ENCODE measurements around the gene RASA3.
"Not testable (repeated sequence)": the region's sequence is repeated elsewhere in the genome, so short reads cannot be mapped to it uniquely, and the experiment has no call there.

The RASA3 gene, protein sequence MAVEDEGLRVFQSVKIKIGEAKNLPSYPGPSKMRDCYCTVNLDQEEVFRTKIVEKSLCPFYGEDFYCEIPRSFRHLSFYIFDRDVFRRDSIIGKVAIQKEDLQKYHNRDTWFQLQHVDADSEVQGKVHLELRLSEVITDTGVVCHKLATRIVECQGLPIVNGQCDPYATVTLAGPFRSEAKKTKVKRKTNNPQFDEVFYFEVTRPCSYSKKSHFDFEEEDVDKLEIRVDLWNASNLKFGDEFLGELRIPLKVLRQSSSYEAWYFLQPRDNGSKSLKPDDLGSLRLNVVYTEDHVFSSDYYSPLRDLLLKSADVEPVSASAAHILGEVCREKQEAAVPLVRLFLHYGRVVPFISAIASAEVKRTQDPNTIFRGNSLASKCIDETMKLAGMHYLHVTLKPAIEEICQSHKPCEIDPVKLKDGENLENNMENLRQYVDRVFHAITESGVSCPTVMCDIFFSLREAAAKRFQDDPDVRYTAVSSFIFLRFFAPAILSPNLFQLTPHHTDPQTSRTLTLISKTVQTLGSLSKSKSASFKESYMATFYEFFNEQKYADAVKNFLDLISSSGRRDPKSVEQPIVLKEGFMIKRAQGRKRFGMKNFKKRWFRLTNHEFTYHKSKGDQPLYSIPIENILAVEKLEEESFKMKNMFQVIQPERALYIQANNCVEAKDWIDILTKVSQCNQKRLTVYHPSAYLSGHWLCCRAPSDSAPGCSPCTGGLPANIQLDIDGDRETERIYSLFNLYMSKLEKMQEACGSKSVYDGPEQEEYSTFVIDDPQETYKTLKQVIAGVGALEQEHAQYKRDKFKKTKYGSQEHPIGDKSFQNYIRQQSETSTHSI

DNA sequence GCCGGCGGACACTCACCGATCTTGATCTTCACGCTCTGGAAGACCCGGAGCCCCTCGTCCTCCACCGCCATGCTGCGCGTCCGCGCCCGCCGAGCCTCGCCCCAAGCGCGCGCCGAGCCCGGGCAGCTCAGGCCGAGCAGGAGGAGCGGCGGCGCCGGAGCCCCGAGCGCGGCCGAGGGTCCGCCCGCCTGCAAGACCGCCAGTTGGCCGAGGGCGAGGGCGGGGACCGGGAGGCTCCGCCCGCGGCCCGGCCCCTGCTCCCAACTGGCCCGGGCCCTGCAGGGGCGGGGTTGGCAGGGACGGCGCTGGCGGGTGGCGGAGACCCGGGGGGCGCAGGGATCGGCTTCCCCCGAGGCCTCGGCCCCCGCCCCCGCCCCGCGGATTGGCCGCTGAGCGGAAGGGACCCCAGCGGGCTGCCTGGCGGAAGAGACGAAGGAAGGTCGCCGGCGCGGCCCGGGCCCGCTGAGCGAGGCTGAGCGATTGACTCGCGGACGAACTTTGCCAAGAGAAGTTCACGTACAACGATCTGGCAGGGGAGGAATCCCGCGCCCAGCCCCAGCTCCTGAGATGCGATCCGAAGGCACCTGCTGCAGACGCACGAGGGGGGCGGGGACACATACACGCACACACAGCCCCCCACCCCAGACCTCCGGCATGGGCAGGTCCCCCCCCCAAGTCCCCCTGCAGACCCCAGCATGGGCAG lies at the start of gene RASA3:
RASA3 (minus strand) TSS at position 205 of the 703 bp plus-strand sequence; CDS start at position 71, 134 bp downstream.
- peak; percentile 65 for DNase-seq (ENCODE audit: low read depth)

DNA sequence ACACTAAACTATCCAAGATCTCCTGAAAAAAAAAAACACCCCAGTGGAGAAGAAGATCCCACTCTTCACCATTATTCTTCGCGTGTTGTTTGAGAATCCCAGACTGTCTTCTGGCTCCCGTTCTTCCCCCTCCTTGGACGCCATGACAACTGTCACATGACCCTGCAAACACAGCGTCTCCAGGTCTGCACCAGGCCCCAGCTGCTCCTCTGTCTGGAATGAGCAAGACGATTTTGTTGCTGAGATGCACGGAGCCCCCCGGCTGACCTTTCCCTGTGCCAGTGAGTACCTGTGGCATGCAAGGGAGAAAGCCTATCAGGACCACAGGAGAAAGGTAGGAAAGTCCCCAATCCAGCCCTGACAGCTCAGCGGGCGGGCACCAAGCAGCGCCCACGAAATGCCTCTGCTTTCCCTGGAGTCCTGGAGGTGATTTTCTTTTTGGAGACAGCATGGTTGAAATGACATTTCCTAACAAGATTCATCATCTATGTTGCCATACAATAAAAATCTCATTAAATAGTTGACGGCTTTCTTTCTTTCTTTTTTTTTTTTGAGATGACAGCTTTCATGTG lies 46.8 kb upstream of the RASA3 start, which contains the start of gene CFAP97D2:
CFAP97D2 (plus strand) TSS at position 171 of the 572 bp plus-strand sequence; CDS start at position 245, 74 bp downstream.
- no peak for DNase-seq (ENCODE audit: low read depth)

DNA sequence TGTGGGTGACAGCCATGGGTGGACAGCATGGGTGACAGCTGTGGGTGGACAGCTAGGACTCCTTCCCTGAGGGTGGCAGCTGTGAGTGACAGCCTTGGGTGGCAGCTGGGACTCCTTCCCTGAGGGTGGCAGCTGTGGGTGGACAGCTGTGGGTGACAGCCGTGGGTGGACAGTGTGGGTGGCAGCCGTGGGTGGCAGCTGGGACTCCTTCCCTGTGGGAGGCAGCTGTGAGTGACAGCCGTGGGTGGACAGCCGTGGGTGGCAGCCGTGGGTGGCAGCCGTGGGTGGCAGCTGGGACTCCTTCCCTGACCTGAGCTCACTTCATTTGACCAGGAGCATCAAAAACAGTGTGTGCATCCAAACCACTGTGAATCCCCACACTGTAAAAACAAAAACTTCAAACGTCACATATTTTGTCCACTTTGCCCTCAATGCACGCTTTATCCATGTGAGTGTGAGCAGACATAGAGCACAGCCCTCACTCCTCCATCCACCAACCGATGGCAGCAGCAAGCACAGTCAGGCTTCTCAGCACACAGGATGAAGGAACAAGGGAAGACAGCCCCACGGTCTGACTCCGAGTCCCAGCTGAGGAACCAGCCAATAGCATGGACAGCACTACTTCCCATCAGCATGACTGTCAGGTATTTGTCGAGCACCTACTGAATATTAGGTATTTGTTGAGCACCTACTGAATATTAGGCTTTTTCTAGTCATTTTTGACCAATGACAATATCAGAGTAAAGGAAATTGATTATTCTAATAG lies 45.0 kb upstream of the RASA3 start:
- no peak for DNase-seq (ENCODE audit: low read depth)

DNA sequence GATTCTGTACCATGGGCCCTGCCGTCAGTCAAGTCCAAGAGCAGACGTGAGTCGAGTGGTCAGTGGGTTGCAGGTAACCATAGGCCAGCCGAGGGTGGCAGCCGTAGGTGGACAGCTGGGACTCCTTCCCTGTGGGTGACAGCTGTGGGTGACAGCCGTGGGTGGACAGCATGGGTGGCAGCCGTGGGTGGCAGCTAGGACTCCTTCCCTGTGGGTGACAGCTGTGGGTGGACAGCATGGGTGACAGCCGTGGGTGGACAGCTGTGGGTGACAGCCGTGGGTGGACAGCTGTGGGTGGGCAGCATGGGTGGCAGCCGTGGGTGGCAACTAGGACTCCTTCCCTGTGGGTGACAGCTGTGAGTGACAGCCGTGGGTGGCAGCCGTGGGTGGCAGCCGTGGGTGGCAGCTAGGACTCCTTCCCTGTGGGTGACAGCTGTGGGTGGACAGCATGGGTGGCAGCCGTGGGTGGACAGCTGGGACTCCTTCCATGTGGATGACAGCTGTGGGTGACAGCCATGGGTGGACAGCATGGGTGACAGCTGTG lies 44.0 kb upstream of the RASA3 start:
- not testable (repeated sequence) for DNase-seq (ENCODE audit: low read depth)

DNA sequence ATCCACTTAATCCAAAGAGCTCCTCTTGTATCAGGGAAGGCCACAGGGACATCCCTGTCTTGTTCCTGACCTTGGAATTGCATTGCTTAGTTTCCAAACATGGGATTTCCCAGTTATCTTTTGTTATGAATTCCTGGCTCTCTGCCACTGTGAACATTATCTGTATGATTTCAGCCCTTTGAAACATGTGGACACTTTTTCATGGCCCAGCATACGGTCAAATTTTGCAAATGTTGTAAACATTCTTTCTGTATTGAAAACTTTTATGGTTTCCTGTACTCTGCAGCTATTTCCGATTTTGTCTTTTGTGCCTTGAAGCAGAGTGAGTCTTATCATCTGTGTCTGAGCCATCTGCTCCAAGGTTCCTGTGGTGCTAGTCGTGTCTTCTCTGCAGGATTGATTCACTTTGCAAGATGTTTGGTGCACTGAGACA lies 42.1 kb upstream of the RASA3 start:
- DNase-seq (ENCODE audit: low read depth) = no peak

DNA sequence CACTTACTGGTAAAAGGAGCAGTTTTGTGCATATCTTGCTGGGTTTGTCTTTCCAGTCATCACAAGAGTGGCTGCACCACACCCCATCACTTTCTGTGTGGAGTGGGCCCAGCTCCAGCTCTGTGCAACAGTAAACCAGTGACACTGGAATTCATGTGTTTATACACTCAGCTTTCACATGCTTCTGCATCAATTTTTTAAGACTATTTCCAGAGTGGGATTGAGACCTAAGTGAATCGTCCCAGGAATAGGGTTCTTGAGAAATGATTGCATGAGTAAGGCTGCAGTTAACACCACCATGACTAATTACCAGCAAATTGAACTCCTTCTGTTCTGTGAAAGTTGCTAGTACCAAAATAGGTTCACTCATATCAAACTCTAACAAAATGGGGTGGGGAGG lies 41.3 kb upstream of the RASA3 start:
- peak; percentile 14 for DNase-seq (ENCODE audit: low read depth)

DNA sequence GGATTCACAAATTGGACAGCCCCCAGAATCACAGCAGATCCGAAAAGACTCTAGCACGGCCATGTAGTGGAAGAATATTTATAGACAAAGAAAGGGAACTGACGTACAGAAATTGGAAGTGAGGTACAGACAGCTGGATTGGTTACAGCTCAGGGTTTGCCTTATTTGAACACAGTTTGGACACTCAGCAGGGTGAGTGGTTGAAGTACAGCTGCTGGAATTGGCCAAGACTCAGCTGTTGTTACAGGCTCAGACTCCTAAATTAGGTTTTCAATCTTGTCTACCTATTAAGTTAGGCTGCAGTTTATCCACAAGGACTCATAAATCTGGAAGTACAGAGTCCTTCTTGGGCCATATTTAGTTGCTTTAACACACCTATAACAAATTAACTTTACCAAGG lies 40.8 kb upstream of the RASA3 start:
- no peak for DNase-seq (ENCODE audit: low read depth)

DNA sequence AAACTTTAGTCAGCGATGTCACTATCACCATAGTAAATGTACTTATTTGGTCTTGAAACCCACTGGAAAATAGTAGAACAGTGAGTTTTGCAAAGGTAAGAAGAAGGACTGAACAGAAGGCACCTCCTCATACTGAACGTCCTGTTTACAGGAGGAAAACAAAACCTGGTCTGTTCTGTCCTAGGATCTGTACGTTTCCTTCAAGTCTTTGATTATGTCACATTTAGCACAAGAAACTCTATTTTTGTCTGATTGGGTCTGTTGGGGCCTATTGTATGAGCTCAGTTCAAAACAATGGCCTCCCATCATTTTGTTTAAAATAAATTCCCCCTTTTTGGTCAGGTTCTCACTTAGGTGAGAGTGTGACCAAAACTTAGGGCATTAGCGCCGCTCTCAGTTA lies 35.5 kb upstream of the RASA3 start:
- no peak for DNase-seq (ENCODE audit: low read depth)

DNA sequence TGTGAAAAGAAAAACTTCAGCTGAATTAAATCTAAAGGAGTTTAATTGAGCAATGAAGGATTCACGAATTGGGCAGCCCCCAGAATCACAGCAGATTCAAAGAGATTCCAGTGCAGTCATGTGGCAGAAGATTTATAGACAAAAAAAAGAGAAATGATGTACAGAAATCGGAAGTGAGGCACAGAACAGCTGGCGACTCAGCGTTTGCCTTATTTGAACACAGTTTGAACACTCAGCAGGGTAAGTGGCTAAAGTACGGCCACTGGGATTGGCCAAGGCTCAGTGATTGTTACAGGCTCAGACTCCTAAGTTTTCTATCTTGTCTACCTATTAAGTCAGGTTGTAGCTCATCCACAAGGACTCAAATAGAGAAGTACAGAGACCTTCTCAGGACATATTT lies 35.0 kb upstream of the RASA3 start:
- no peak for DNase-seq (ENCODE audit: low read depth)

DNA sequence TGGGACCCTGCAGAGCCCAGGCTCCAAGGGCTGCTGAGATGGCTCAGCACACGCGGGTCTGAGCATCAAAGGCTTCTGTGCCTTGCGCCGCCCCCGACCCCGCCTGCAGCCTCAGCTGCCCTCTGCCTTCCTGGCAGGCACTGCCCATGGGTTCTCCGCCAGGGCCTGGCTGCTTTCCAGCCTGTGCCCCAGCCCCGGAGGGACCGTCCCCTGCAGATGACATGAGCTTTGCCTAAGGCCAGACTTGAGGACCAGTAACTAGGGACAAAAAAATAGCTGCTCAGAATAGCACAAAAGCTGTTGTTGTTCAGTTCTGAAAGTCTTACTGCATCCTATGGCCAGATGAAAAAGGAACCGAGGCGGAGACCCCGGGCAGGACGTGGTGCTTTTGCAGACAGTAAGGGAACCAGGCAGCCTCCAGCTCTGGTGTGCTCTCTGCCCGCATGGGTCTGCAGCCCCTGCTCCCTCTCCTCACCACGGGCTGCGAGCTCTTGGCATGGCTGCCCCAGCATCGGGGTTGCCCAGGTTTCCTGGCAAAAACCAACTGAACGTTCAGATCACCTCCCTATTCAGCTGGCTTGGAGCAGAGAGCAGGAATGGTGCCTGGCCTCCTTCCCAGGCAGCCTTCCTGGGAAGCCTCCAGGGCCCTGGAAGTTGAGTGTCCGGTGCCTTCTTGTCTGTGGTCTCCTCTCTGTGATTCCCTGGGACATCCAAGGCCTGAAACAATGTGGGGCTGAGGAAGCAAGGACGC lies 34.1 kb upstream of the RASA3 start:
- DNase-seq (ENCODE audit: low read depth) = no peak

DNA sequence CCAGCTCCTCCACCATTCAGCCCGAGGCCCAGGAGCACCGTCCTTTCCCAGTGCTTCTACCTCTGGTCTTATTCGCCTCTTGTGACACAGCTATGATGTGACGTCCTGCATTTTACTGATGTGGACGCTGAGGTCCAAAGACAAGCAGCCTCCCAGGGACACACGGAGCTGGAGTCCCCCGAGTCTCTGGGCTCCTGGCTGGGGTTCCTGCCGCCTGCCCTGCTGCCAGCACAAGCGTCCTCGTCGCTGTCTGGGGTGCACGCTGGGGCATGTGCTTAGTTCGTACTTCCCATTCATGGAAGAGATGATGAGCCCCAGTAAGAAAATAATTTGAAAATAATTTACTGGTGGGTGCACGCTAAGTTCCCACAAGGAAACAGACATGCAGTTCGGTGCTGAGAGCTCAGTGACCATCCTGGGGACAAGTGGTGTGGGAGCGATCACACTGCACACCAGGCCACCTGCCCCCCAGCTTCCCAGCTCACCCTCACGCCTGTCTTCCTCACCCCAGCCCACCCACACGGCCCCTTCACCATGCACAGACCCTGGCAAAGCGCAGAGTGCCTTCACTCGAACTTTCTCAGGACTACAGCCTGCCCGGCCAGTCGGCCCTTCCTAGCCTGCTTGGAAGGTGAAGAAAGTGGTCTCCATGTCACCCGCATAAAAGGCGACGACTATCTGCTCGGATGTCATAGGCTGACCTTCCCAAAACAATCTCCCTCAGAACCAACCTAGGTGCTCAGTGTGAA lies 32.4 kb upstream of the RASA3 start:
- no peak for DNase-seq (ENCODE audit: low read depth)

DNA sequence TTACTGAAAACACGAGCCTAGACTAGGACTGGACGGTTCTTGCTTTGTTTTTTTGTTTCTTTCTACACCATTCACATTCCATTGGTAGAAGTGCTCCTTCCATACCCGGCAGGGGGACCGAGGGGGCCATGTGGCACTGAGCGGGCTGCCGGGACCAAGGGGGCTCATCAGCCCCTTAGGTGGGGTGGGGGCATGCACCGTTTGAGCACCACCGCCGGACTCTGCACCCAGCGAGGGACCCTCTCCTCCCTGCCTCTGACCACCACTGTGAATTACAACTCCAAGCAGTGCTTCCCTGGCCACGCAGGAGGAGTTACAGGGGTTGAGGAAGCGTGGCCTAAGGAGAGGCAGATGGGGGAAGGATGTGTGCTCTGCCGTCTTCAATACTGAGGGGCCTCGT lies 31.6 kb upstream of the RASA3 start:
- DNase-seq (ENCODE audit: low read depth) = no peak

DNA sequence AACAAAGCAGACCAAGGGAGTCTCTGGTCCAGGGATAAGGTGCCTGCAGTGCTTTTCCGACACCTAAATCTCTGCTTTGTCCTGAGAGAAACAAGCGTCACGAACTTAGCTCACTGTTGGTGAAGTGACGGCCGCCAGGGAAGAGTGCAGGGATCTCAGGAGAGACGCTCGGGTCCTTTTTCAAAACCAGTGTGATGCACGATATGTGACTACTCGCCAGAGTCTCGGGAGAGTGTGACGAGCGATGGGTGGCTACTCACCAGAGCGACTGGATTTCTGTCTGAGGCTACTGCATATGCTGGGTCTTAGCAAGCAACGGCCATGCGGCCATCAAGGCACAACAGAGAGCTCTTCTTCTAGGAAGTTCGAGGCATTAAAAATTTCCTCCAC lies 30.1 kb upstream of the RASA3 start:
- DNase-seq (ENCODE audit: low read depth) = no peak

DNA sequence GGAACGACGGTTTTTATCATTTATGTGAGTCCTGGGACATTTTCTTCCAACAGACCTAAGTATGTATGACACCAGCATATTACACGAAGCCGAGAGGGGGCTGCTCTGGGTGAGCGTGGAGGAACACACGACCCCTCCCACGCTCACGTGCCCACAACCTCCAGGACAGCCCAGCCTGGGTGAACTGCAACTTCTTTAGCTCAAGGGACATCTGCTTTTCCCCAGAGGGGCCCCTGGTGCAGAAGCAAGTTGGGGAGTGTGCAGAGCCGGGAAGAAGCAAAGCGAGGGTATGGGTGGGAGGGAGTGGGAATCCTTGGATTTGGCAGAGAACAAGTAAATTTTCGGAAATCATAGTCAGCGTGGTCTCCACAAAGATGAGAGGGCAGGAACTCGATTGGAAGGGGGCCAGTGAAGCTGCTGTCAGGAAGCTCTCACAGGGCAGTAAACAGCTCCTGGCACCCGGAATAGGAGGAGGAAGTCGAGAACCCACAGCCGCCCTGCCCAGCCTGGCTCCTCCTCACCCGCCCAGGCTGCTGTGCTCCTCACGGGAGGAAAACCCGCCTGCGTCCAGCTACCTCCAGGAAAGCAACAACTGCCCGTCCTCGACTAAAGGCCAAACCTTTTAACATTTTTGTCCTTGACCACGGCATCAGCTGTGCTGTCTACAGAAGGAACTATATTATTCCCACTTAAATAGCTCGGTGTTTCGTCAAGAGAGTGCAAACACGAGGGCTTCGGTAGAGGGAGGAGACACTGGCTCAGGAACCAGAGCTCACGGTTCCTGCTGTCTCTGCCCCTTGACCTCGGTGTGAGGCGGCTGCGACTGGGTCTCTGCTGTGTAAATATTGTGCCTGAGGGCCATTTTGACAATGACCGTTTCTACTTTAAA lies 29.5 kb upstream of the RASA3 start:
- DNase-seq (ENCODE audit: low read depth) = no peak

DNA sequence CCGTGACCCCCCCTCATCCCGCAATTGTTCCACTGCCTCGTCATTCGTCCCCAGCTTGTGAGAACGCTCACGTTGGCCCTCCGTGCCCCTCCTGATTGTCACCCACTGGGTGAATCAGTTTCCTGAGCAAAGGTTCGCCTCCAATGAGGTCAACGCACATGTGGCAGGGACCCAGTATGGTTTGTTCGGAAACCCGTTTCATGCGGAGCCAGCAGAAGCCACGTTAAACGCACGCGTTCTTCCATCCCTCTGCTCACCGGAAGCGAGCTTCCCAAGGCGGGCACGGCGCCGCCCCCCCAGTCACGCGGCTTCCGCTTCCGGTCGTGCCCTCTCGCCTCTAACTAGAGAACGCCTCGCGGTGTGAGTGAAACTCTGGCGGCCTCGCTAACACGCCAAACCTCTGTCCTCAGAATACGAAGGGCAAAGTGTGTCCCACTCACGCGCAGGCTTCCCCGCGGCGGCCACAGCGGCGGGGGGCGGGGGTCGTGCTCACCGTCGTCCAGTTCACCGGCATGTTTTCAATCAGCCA lies 28.7 kb upstream of the RASA3 start:
- no peak for DNase-seq (ENCODE audit: low read depth)

DNA sequence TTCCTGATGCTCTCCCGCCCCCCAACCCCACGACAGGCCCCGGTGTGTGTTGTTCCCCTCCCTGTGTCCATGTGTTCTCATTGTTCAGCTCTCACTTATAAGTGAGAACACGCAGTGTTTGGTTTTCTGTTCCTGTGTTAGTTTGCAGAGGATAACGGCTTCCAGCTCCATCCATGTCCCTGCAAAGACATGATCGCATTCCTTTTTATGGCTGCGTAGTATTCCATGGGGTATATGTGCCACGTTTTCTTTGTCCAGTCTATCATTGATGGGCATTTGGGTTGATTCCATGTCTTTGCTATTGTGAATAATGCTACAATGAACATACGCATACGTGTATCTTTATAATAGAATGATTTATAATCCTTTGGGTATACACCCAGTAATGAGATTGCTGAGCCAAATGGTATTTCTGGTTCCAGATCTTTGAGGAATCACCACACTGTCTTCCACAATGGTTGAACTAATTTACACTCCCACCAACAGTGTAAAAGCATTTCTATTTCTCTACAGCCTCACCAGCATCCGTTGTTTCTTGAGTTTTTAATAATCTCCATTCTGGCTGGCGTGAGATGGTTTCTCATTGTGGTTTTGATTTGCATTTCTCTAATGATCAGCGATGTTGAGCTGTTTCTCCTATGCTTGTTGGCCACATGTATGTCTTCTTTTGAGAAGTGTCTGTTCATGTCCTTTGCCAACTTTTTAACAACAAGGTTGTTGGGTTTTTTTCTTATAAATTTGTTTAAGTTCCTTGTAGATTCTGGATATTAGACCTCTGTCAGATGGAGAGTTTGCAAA lies 26.6 kb upstream of the RASA3 start:
- DNase-seq (ENCODE audit: low read depth) = not testable (repeated sequence)

DNA sequence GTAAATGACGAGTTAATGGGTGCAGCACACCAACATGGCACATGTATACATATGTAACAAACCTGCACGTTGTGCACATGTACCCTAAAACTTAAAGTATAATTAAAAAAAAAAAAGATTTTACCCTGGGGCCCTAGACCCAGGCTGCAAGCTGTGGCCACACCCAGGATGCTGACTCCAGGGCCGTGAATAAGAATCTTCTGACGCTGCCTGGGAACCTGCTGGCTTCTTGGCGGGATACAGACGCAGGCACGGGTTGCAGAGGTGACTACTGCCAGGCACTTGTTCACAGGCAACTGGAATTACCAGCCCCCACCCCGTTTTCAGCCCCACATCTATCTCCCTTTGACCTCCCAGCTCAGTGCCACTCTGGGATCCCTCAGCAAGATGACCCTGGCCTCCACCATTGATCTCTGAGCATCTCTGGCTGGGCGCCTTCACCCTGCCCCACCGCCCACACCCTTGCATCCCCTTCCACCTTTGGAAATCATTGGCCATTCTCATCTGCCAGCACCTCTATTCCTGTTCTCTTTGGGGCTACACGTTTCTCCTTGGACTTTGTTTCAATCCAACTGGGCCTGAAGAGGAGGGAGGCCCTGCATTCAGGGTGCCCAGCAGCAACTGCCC lies 25.6 kb upstream of the RASA3 start:
- no peak for DNase-seq (ENCODE audit: low read depth)

Data from stromal cell of bone marrow (primary cell).